HG03039 (cell line): ENCODE data around the gene RAB43.

Source experiments
- ATAC-seq: cut with Tn5 transposase; IDR thresholded peaks from one replicate; pipeline ENCODE4 v1.9.1; 2021; ENCODE audit warnings: mild to moderate bottlenecking, moderate library complexity; ENCODE audit not compliant: unreplicated experiment

Gene RAB43

GRCh38 chr3:129061888-129062834, 59.4 kb downstream of the RAB43 start:
- ATAC-seq: no peak

GRCh38 chr3:129061023-129061887, 60.3 kb downstream of the RAB43 start:
- no peak for ATAC-seq

DNA sequence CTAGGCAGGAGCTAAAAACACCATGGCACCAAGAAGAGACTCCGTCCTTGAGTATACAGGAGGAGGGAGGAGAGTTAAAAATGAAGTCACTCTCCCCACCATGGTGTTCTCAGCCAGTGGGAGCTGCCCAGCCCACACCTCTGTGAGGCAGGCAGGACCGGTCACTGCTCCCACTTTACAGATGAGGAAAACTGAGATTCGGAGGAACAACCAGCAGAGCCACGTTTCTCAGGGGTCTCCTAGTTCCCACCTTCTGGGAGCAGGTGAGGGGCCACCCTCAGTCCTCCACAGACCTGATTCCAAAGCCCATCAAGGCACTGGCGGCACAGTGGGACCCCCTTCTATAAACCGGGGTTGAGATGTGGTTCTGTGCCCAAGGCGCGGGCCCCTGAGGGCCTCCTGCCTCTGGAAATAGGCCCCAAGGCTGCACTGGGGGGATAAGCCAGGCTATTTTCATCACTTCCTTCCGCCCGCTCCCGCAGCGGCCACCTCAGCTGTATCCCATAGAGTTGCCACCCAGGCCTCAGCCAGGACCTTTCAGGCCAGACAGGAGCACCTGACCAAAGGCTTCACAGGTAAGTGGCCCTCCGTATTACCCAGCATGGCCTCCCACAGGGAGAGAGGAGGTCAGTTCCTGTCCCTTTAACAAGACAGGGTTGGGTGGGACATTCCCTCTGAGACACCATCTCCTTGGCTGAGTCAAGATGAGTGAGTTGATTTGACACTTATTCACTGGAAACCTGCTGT, 61.2 kb downstream of the RAB43 start, which contains the start of gene GP9:
Gene GP9, plus strand, starts transcription at position 504 of the 747 bp plus-strand sequence. CDS start 961 bp downstream, outside the sequence.
- no peak for ATAC-seq

DNA sequence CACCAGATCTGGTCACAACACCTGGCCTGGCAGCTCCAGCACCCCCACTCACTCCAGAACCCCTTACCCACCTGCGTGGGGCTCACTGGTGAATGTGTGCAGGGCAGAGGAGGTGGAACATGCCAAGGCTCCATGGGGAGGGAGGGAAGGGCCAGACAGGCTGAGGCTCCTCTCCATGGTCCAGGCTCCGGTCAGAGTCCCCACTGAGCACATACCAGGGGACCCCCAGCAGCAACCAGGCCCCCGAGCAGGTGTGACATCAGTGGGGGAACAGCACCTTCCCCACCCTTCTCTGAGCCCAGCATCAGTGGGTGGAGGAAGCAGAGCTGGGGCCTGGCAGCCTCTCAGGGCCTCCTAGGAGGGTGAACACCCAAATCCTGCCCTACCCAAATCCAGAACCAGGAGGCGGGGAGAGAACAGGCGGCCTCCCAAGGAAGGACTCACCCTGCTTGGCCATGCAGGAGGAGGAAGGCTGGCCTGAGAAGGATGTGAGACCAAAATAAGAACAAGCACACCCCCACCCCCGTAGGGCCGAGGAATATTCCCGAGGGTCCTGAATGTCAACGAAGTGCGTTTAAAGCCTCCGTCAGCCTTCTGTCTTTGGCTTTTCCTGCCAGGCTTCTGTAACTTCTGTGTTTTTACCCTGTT, 62.2 kb downstream of the RAB43 start:
- no peak for ATAC-seq

DNA sequence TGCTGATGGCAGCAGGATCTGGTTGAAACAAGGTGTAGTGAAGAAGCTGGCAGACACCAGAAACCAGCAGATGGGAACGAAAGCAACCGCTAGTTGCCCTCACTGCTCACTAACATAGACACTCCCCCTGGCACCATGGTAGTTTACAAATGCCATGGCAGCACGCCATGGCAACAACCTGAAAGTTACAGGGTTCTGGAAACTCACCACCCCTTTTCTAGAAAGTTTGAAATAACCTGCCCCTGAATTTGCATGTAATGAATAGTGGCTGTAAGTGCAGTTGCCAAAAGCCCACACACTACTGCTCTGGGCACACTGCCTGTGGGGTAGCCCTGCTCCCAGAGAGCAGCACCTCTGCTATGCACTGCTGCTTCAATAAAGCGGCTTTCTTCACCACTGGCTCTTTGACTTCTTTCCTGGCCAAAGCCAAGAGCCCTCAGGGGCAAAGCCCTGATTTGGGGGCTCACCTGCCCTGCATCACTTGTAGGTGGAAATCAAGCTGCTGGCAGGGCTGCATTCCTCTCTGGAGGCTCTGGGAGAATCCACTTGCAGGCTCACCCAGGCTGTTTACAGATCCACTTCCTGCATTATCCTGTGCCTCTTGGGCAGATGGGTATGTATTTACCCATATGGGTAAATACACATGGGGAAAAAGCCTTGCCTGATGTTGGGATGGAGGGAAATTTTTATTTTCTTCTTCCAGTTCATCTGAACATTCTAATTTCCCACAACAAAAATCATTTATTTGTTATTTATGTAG, 63.0 kb downstream of the RAB43 start:
- ATAC-seq: no peak

DNA sequence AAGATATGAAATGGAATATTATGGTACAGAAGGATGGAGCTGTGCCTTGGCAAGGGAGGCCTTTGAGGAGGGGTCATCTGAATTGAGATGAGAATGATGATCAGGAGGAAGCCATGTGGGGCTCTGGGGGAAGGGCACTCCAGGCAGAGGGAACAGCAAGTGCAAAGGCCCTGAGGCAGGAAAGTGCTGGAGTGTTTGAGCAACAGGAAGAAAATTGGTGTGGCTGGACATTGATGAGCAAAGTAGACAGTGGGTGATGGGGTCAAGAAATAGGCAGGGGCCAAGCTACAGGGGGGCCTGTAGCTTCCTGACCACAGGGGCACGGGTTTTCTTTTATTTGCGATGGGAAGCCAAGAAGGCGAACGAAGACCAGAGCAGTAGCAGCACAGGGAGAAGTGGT, 64.4 kb downstream of the RAB43 start:
- no peak for ATAC-seq

DNA sequence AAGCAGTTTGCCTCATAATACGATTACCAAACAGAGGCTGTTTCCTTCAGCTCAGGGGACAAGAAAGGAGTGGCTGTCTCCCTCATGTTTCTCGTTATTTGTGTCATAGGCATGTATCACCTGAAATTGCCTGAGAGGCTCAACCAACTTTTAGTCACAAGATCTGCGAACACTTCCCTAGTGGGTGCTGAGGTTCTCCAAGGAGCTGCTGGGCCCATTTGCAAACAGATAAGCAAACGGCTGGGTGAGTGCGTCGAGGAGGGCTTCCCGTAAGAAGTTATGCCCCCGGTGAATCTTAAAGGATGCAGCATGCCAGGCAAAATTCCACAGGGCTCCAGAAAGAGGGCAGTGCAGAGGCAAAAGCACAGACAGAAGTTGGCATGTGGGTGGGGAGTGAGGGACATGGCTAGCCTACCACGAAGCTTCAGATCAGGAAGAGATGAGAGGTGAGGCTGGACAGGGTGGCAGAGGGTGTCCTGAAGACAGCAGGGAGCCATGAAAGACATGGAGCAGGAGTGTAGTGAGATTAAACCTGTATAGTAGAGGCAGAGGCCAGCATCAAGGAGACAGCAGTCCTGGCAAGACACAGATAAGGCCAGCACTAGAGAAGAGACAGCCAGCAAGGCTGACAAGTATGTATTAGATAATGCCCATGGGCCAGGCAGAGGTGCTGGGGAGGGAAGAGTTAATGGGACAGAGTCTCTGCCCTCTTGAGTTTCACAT, 65.0 kb downstream of the RAB43 start:
- no peak for ATAC-seq

DNA sequence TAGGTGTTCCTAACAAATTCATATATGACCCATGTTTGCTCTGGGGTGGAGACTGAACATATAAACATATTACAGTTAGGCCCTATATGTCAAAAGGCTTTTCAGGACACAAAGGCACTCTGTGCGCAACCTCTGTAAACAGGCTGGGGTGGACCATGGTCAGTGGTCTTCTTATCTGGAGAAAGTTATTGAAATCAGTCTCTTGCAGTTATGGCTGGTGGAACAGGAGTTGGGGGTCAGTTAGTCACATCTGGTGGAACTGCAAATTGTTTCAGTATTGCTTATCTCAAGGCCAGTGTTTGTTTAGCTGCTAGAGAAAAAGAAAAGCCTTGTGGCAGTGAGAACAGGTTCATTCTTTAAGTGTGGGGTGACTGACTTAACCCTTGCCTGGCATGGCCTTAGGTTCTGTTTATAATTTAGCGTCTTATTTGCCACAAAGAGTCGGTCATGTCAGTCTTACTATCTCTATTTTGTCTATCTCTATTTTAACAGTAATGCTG, 66.9 kb downstream of the RAB43 start:
- ATAC-seq: no peak

DNA sequence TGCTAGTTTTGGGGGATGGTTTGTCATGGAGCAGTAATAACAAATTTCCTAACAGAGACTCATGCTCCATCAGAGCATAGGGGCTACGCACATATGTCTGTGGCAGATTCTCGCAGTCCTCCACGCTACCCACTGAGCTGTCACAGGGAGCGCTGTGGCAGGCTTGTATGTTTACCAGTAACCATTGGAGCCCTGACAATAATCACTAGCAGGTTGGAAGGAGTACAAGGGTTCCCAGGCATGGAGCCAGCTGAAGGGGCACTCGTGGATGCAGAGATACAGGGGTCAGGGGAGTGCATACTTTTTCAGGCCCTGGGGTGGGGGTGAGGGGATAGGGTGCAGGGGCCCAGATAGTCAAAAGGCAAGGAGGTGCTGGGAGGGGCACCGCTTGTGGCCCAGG, 68.9 kb downstream of the RAB43 start:
- ATAC-seq: no peak

GRCh38 chr3:129051871-129052340, 69.7 kb downstream of the RAB43 start:
- ATAC-seq: no peak

GRCh38 chr3:129050556-129051295, 70.9 kb downstream of the RAB43 start:
- no peak for ATAC-seq

DNA sequence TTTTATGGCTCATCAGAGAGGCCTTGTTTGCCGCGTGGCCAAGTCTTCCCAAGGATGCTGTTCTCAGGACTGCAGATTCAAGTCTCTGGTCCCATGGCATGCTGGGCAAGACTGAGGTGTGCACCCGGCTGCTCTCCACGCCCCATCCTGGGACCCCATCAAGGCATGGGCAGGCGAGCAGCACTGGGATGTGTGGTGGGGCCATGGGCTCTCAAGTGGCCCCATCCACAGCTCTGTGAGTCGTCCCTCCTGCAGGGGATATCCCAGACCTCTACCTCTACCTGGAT, 74.1 kb downstream of the RAB43 start:
- no peak for ATAC-seq

- ATAC-seq: no peak
These were observed 74.7 kb downstream of the RAB43 start for GRCh38 chr3:129046732-129047552.

GRCh38 chr3:129046037-129046731, 75.4 kb downstream of the RAB43 start:
- ATAC-seq: no peak

DNA sequence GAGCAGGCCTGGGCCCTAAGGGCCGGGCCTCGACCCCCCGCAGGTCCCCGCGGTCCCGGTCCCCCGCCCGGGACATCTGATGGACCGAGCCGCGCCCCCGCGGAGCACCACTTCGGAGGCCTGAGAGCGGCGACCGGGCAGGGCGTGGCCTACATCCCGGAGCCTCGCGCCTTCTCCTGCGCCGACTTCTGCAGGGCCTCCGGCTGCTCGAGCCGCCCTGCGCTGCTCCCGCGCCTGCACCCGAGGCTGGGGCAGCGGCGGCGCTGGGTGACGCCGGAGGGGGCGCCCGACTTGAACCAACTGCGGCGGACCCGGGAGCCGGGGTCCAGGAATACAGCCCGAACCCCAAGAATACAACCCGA, 75.9 kb downstream of the RAB43 start:
- ATAC-seq: no peak

DNA sequence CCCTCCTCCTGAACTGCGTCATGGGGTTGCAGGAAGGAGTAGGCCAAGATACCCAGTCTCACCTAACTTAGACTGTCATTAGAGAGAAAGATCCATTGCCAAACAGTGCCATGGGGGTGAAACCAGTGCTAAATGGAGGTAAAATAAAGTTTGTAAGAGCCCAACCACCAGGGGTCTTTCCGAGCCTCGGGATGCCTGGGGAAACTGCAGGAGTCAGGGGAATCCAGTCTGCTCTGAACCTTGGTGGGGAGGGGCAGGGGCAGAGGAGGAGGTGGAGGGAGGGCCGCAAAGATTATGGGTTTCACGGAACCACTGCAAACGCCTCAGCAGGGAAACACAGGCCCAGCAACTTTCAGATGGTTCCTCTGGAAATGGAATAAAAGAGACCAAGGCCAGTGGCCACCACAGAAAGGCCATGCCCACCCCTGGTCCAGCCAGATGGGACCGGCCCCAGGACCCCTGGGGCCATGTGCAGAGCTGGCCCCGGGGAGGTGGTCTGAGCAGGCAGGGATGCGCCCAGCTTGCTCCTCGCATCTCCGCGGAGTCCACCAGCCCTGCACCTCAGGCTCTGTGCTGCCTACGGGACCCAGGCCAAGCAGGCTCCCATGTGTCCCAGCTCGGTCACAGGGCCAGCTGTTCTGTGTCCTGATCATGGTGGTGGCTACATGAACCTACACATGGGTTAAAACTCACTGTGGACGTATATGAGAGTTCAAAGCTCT, 80.9 kb downstream of the RAB43 start:
- no peak for ATAC-seq
